Neuron (in vitro differentiated cells): Measurements from ENCODE around the gene LHX5.

Experiments used
- H2AFZ ChIP-seq: one replicate; pipeline ENCODE4 v1.6.1; 2013; ENCODE audit warnings: low read depth, mild to moderate bottlenecking, inconsistent platforms, low read length, moderate library complexity
- H3K27me3 ChIP-seq: one replicate; pipeline ENCODE4 v1.6.1; 2013; ENCODE audit warnings: low read length; ENCODE audit not compliant: insufficient read depth
- H3K36me3 ChIP-seq: one replicate; pipeline ENCODE4 v1.6.1; 2013; ENCODE audit warnings: low read length; ENCODE audit not compliant: insufficient read depth
- H3K4me1 ChIP-seq: one replicate; pipeline ENCODE4 v1.6.1; 2013; ENCODE audit warnings: low read length; ENCODE audit not compliant: insufficient read depth
- H3K4me3 ChIP-seq: 2 replicates; pipeline ENCODE4 v1.5.1; 2013; ENCODE audit warnings: mild to moderate bottlenecking, low read length, moderate library complexity
- H3K9me3 ChIP-seq: one replicate; pipeline ENCODE4 v1.6.1; 2013; ENCODE audit warnings: low read length

LHX5 gene

DNA sequence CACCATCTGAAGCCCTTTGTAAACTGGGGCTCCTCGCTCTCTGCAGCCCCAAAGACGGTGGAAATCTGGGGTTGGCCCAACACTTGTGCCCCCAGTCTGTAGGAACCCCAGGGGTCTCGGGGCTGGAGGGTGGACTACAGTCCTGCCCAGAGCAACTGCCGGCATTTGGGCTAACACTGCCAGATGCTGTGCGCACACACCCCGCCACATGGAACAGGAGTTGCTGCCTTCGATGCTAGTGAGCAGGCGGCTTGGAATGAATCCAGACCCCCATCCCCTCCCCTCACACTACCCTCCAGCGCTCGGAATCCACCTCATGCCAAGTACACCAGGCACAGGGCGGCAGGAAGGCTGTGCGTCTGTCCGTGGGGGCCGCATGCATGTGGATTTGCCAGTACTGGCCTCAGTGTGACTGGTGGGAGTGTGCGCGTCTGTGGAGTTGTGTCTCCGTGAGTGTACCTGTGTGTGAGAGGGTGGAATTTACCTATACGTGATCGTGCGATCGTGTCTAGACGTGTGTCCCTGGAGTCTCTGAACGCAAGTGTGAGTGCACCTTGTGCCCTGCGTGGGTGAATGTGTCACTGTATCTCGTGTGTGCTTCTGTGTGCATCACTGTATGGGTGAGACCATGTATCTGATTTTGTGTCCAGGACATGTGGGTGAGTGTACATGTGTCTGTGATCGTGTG, 5.1 kb downstream of the LHX5 start:
- Histone ChIP-seq H3K4me3 (peak overlapping the region; percentile 54), H3K4me1 (peaks cover 49% of the 10 kb centered on the region), H3K36me3 (no peaks in the 10 kb centered on the region)

DNA sequence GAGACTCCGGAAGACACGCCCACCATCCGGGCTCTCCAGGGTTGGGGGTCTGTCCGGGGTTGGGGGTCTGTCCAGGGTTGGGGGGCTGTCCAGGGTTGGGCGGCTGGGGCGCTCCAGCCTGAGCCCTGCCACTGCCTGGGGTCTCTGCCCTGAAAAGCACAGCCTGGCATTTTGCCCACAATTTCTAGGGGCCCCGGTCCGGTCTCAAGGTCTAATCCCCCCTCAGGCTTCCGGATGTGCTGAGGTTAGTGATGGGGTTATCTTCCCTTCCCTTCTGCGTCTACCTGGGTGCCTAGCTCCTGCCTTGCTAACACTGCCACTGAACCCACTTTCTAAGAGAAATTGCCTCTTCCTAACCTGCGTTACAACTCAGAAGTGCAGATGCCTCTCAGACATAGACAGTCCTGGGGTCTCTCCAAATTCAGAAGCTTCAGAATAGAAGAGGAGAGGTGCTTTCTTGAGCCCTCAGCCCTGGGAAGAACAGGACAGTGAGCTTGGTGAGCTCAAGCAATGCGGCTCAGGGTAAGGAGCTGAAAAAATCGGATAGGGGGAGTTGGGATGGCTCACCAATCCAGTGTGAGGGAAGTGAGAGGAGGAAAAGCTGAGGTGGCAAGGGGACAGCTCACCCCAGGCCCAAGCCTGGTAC, 5.7 kb downstream of the LHX5 start:
- Histone ChIP-seq H3K4me3 (peak overlapping the region; percentile 15), H3K4me1 (peaks cover 43% of the 10 kb centered on the region), H3K9me3 (no peaks in the 10 kb centered on the region), H3K27me3 (peaks cover 77% of the 10 kb centered on the region), H2AFZ (no peak overlapping the region), H3K36me3 (no peaks in the 10 kb centered on the region)

More for the DNA sequence above, 5.1 kb downstream of the LHX5 start:
- Histone ChIP-seq H2AFZ (no peak overlapping the region), H3K9me3 (no peaks in the 10 kb centered on the region), H3K27me3 (peaks cover 83% of the 10 kb centered on the region)

DNA sequence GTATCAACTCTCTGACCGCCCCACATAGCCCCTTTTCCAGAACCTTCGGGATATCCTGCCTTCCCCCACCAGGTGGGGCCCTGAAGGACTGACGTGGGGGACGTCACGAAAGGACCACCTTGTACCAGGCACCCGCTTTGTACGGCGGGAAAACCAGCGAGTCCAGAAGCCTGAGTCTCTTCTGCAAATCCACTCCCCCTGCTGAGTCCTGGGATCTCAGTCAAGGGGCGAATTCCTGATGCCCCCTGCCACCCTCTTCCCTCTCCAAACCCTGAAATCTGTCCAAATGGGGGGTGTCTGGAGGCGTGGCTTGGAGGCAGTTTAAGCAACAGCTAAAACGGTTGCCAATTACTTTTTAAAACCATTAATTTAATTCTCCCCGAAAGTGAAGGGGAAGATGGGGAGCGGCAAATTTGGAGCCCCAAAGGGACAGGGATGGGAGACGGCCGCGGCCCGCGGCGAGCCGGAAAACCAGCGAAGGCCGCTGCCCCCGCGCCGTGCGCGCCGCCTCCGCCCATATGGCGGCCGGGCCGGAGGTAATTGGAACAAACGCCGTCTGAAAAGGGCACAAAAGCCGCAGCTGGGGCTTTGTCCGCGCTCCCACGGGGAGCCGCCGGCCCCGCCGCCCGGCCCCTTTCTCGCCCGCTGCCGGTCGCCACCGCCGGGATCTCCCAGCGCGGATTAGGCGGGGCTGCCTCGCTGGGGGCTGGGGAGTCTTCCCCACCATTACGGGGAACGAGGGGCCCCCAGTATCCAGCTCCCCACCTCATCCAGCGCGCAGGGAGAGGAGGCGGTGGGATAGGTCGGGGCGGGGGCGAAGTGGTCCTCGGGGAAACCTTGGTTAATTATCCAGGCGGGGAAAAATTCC, 6.6 kb downstream of the LHX5 start:
- H2AFZ ChIP-seq, result no peak overlapping the region
- peaks cover 68% of the 10 kb centered on the region for H3K27me3 ChIP-seq
- no peaks in the 10 kb centered on the region for H3K9me3 ChIP-seq
- peaks cover 41% of the 10 kb centered on the region for H3K4me1 ChIP-seq
- peak overlapping the region; percentile 19 for H3K4me3 ChIP-seq
- no peaks in the 10 kb centered on the region for H3K36me3 ChIP-seq

DNA sequence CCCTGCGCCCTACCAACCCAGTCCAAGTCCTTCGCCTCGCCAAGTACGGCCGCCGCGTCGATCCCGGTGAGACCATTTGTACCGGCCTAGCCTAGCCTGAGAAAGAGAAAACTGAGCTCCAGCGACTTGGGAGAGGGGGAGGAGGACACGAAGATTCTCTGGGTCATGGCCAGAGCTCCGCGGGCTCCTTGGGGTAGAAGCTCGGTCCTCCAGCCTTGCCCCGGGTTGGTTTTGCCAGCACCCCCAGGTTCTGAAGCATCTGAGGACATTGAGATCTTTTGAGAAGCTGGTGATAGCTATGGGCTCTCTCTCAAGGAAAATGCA, 7.3 kb downstream of the LHX5 start:
- no peaks in the 10 kb centered on the region for H3K36me3 ChIP-seq
- H3K4me3 ChIP-seq, result peak overlapping the region; percentile 28
- no peak overlapping the region for H2AFZ ChIP-seq
- H3K27me3 ChIP-seq, result peaks cover 65% of the 10 kb centered on the region
- no peaks in the 10 kb centered on the region for H3K9me3 ChIP-seq
- H3K4me1 ChIP-seq, result peaks cover 41% of the 10 kb centered on the region

DNA sequence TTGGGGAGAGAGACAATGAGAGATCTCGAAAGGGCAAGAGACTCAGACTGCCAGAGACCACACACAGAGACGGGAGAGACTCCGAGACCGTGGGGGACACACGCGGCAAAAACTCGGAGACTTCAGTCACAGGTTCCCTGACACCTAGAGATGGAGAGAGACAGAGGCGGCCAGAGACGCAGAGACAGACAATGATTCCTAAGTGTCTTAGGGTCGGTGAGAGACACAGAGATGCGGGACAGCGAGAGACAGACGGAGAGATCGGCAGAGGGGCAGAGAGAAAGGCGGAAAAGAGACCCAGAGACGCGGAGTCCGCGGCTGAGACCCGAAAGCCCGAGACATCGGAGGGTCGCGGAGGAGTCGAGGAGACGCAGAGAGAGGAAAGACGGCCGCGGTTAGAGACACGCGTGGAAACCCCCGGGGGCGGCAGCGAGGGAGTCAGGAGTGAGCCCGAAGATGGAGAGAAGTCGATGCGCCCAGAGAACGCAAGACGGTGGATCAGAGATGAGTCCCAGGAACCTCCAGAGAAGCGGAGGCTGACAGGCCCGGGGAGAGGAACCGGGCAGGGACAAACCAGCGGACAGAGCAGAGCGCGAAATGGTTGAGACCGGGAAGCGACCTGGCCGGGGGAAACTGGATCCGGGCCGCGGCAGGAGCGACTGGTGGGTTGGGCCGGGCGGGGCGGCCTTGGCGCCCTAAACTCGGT, 7.8 kb downstream of the LHX5 start:
- H3K4me1 ChIP-seq, result peaks cover 41% of the 10 kb centered on the region
- no peaks in the 10 kb centered on the region for H3K9me3 ChIP-seq
- H3K36me3 ChIP-seq, result no peaks in the 10 kb centered on the region
- H3K4me3 ChIP-seq, result peak overlapping the region; percentile 28
- no peak overlapping the region for H2AFZ ChIP-seq
- H3K27me3 ChIP-seq, result peaks cover 64% of the 10 kb centered on the region

DNA sequence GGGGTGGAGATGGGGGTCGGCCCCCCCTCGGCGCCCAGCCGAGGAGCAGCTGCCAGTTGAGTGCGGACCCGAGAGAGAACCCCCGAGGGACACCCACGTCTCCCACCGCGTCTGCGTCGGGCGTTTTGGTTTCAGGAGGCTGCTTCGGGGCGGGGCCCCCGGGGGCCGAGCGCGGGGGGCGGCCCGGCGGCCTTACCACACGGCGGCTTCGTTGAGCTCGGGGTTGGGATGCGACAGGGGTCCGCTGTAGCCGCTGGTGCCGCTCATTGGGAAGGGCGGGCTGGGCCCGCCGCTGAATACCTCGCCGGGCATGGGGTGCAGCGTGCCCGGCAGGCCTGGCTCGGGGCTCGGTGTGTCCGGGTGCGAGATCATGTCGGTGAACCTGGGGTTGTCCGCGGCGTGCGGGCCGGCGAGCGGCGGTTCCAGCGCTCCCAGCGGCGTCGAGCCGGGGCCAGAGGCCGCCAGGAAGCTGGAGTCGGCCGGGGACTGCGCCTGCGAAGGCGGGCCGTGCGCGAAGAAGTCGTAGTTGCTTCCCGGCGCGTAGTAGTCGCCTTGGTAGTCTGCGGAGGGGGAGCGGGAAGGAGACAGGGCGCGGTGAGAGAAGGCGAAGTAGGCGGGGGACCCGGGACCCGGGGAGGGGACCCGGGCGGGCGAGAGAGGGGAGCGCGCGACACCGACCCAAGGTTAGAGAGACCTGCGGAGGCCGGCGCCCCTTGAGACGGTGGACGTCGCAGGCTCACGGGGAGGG, 8.5 kb downstream of the LHX5 start:
- Histone ChIP-seq H2AFZ (no peak overlapping the region), H3K9me3 (no peaks in the 10 kb centered on the region), H3K4me1 (peaks cover 41% of the 10 kb centered on the region), H3K36me3 (no peaks in the 10 kb centered on the region), H3K27me3 (peaks cover 62% of the 10 kb centered on the region), H3K4me3 (peak overlapping the region; percentile 28)

DNA sequence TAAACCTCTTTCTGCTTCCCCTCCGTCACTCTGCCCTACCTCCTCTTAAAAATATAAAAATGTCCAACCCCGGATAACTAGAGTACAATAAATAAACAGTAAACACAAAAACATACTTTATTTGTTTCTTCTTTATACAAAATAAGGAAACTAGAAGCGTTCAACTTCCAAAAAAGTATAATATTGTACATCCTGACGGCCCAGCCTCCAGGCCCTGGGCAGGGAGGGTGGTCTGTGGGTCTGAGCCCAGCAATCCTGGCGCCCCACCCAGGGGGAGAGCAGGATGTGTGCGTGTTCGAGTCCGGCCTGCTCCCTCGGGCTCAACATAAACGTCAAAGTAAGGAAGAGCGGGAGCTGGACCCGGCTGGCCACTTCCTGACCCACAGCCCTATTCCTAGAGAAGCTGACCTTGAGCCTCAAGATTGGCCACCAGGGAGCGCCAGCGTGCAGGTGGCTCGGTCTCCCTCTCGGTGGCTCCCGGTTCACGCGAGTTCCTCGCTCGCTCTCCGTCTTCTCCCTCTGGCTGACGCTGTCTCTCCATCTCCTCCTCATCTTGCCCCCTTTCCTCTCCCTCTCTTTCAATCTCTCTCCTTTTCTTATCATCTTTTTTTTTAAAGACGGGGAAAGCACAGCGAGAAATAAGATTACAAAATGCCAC, 9.4 kb downstream of the LHX5 start:
- no peak overlapping the region for H3K4me3 ChIP-seq
- H3K4me1 ChIP-seq, result peaks cover 32% of the 10 kb centered on the region
- H2AFZ ChIP-seq, result no peak overlapping the region
- no peaks in the 10 kb centered on the region for H3K36me3 ChIP-seq
- peaks cover 56% of the 10 kb centered on the region for H3K27me3 ChIP-seq
- no peaks in the 10 kb centered on the region for H3K9me3 ChIP-seq

DNA sequence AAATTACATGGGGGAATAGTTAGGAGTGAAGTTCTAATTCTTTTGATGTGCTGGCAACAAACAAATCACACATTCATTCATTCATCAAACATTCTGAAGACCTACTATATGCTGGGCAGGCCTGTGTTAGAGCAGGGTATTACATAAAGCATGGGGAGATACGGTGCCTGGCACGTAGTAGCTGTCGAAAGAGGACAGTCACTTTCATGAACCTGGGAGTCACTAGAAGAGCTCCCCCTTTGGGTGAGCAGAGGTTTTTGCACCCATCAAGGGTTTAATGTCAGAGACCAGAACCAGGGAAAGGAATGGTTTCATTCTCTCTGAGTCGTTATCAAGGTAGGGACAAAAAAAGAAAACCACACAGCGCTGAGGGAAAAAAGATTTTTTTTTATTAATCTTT, 10.0 kb downstream of the LHX5 start:
- Histone ChIP-seq H2AFZ (no peak overlapping the region), H3K9me3 (no peaks in the 10 kb centered on the region), H3K4me1 (peaks cover 26% of the 10 kb centered on the region), H3K36me3 (no peaks in the 10 kb centered on the region), H3K4me3 (no peak overlapping the region), H3K27me3 (peaks cover 51% of the 10 kb centered on the region)

DNA sequence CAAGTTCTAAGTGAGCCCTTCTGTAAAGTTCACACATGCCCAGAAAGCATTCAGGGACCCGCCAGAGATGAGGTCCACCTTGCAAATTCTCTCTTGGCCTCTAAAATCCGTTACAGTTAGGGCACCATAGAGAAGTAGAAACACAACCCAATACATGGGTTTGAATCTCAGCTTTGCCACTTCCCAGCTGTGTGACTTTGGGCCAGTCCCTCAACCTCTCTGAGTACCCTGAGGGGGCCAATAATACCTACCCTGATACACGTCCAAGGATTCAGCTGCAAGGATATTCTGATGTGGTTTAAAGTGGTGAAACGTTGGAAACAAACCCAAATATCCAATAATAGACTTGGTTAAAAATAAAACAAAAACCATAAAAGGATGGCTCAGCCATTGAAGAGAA, 11.7 kb downstream of the LHX5 start:
- no peak overlapping the region for H2AFZ ChIP-seq
- H3K4me3 ChIP-seq, result no peak overlapping the region
- no peaks in the 10 kb centered on the region for H3K36me3 ChIP-seq
- H3K27me3 ChIP-seq, result peaks cover 39% of the 10 kb centered on the region
- no peaks in the 10 kb centered on the region for H3K9me3 ChIP-seq
- H3K4me1 ChIP-seq, result peaks cover 17% of the 10 kb centered on the region

DNA sequence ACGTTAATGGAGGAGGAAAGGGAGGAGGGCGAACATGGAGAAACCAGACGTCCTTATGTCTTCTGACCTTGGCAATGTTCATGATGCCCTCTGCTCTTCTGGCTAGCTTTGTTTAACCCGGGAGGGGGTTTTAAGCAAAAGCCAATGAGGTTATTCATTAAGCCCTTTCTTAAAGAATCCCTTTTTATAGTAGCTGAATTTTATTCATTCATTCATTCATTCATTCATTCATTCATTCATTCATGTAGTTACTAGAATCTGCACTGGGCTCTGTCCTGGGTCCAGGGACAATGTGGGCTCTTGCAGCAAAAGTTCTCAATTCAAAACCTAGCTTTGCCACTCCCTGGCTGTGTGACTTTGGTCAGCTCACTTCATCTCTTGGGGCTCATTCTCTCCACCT, 14.0 kb downstream of the LHX5 start:
- no peak overlapping the region for H3K4me3 ChIP-seq
- no peaks in the 10 kb centered on the region for H3K9me3 ChIP-seq
- no peak overlapping the region for H2AFZ ChIP-seq
- no peaks in the 10 kb centered on the region for H3K4me1 ChIP-seq
- H3K27me3 ChIP-seq, result peaks cover 17% of the 10 kb centered on the region
- H3K36me3 ChIP-seq, result no peaks in the 10 kb centered on the region

DNA sequence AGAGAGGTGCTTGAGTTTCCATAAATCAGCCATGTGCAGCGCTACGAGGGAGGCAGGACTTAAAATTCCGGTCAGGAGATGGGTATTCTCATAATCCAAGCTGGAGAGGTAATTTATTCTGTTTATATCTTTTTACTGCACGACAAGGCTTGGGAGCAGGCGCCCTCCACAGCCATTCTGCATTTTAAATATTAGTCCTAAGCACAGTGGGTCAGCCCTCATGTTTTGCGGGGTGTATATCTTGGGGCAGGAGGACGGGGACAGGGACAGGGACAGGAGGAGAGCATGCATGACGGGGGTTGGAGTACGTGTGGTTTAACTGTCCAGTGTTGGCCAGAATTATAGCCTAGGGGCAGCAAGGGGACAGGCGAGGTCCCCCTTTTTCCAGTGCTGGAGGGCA, 14.5 kb downstream of the LHX5 start:
- H3K27me3 ChIP-seq, result peaks cover 17% of the 10 kb centered on the region

DNA sequence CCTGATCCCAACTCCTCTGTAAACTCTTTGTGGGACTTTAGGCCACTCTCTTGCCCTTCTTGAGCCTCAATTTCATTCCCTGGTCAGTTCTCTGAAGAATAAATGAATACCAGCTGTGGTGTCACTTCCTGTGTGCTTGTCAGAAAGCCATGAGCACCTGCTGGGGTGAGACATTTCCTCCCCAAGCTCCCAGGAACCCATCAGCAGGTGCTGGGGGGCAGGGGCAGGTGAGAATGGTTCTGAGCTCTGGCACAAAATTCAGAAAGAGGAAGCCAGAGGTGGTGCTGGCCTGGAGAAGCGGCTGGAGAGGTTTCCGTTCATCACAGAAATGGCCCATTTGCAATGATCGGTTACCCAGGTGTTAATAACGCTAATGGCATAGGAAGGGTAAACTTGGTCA, 14.9 kb downstream of the LHX5 start:
- no peaks in the 10 kb centered on the region for H3K9me3 ChIP-seq
- H3K4me3 ChIP-seq, result no peak overlapping the region
- H3K36me3 ChIP-seq, result no peaks in the 10 kb centered on the region
- H3K27me3 ChIP-seq, result peaks cover 17% of the 10 kb centered on the region
- no peaks in the 10 kb centered on the region for H3K4me1 ChIP-seq
- H2AFZ ChIP-seq, result no peak overlapping the region

More for the DNA sequence above, 14.5 kb downstream of the LHX5 start:
- Histone ChIP-seq H3K9me3 (no peaks in the 10 kb centered on the region), H3K4me3 (no peak overlapping the region), H3K36me3 (no peaks in the 10 kb centered on the region), H2AFZ (no peak overlapping the region), H3K4me1 (no peaks in the 10 kb centered on the region)
